Ectodermal cell (in vitro differentiated cells): ENCODE measurements around the gene SNX30.

Source experiments
- H3K27ac ChIP-seq: 2 replicates; pipeline ENCODE4 v1.7.0; 2013; ENCODE audit warnings: mild to moderate bottlenecking, low read depth, low read length; ENCODE audit not compliant: insufficient read depth, poor library complexity, severe bottlenecking
- H3K27me3 ChIP-seq: 2 replicates; pipeline ENCODE4 v1.7.0; 2013; ENCODE audit warnings: mild to moderate bottlenecking, low read length; ENCODE audit not compliant: insufficient read depth, control insufficient read depth, poor library complexity, severe bottlenecking
- H3K36me3 ChIP-seq: one replicate; pipeline ENCODE4 v1.7.0; 2013; ENCODE audit warnings: low read length; ENCODE audit not compliant: control insufficient read depth, insufficient read depth
- H3K4me1 ChIP-seq: one replicate; pipeline ENCODE4 v1.7.0; 2013; ENCODE audit warnings: low read length; ENCODE audit not compliant: control insufficient read depth, insufficient read depth
- H3K4me3 ChIP-seq: 2 replicates; pipeline ENCODE4 v1.7.0; 2013; ENCODE audit warnings: low read depth, low read length, control low read depth; ENCODE audit not compliant: insufficient read depth
- H3K9me3 ChIP-seq: 2 replicates; pipeline ENCODE4 v1.7.0; 2013; ENCODE audit warnings: mild to moderate bottlenecking, low read length, moderate library complexity; ENCODE audit not compliant: control insufficient read depth
- WGBS, 2 experiments: methylation state at CpG; one replicate each; pipeline ENCODE4 v1.1.7; 2013; ENCODE audit warnings: missing lambda C conversion rate in 2 of 2; 5-methylcytosine and 5-hydroxymethylcytosine counted together

The SNX30 gene

GRCh38 chr9:112751056-112751795, 666 bp downstream of the SNX30 start:
- peak overlapping the region; percentile 75 for H3K27ac ChIP-seq
- peaks cover 8% of the 10 kb centered on the region for H3K4me1 ChIP-seq
- 0% methylated on average over 49 of the region's 49 CpGs for WGBS, 2 experiments

DNA sequence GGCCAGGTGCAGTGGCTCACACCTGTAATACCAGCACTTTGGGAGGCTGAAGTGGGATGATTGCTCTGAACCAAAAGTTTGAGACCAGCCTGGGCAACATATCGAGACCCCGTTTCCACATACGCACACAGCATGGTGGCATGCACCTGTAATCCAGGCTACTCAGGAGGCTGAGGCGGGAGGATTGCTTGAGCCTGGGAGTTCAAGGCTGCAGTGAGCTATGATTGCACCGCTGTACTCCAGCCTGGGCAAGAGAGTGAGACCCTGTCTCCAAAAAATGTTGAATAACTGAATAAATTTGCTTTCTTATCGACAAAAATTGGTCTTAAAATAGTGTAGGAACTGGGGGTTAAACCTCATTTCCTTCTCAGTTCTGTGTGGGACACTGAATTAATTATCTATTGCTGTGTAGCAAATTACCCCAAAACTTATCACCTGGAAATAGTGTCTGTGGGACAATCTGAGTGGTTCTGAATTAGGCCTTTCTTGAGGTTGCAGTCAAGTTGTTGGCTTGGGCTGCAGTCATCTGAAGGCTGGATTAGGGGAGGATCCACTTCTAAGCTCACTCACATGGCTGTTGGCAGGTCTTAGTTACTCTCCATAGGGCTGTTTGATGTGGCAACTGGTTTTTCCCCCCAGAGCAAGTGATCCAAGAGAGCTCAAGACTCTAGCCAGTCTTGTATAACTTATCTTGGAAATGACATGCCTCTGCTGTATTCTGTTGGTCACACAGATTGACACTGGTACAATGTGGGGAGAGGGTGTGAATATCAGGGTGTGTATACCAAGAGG, 2.0 kb downstream of the SNX30 start:
- peak overlapping the region; percentile 82 for H3K4me3 ChIP-seq
- WGBS, 2 experiments, result 76 to 80% methylated on average over 6 of the region's 6 CpGs
- peak overlapping the region; percentile 75 for H3K27ac ChIP-seq
- H3K4me1 ChIP-seq, result peaks cover 8% of the 10 kb centered on the region
- H3K36me3 ChIP-seq, result no peaks in the 10 kb centered on the region
- no peaks in the 10 kb centered on the region for H3K27me3 ChIP-seq
- H3K9me3 ChIP-seq, result no peaks in the 10 kb centered on the region

More at GRCh38 chr9:112751056-112751795, 666 bp downstream of the SNX30 start:
- no peaks in the 10 kb centered on the region for H3K27me3 ChIP-seq
- H3K36me3 ChIP-seq, result no peaks in the 10 kb centered on the region
- peak overlapping the region; percentile 82 for H3K4me3 ChIP-seq
- H3K9me3 ChIP-seq, result no peaks in the 10 kb centered on the region

DNA sequence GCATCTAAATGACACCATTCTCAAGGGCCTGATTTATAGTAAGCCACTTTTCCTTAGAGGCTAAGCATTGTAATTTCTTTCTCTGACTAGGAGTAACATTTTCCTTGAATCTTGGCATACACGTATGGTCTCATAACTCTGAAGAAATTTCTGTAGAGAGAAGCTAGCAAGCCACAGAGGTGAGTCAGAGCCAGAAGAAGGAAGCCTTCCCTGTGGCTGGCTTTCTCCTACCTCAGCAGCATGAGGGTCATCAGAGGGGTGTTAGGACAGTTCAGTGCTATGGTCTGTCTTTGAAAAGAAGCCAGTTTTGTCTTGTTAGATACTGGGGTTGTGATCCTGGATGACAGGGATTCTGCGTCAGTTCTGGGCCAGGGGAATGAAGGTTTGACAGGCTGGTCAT, 3.2 kb downstream of the SNX30 start:
- H3K9me3 ChIP-seq, result no peaks in the 10 kb centered on the region
- no peaks in the 10 kb centered on the region for H3K27me3 ChIP-seq
- H3K36me3 ChIP-seq, result no peaks in the 10 kb centered on the region
- 89 to 97% methylated on average over 2 of the region's 2 CpGs for WGBS, 2 experiments
- peaks cover 8% of the 10 kb centered on the region for H3K4me1 ChIP-seq
- H3K27ac ChIP-seq, result no peak overlapping the region
- H3K4me3 ChIP-seq, result no peak overlapping the region

DNA sequence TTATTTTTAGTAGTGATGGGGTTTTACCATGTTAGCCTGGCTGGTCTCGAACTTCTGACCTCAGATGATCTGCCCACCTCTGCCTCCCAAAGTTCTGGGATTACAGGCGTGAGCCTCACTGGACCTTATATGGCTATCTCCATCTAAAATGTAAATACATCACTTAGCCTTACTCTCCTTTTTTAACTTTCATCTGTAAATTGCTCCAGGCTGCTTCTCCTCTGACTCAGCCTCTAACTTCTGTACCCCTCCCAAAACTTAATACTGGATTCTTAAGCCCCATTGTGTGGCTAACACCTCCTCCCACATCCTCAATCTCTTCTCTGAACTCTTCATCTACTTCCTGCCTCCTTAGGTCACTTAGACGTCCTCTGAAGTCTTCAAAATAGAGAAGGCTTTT, 4.0 kb downstream of the SNX30 start:
- no peaks in the 10 kb centered on the region for H3K9me3 ChIP-seq
- 76 to 80% methylated on average over 3 of the region's 3 CpGs for WGBS, 2 experiments
- peaks cover 8% of the 10 kb centered on the region for H3K4me1 ChIP-seq
- H3K36me3 ChIP-seq, result no peaks in the 10 kb centered on the region
- no peak overlapping the region for H3K4me3 ChIP-seq
- no peaks in the 10 kb centered on the region for H3K27me3 ChIP-seq
- H3K27ac ChIP-seq, result no peak overlapping the region

DNA sequence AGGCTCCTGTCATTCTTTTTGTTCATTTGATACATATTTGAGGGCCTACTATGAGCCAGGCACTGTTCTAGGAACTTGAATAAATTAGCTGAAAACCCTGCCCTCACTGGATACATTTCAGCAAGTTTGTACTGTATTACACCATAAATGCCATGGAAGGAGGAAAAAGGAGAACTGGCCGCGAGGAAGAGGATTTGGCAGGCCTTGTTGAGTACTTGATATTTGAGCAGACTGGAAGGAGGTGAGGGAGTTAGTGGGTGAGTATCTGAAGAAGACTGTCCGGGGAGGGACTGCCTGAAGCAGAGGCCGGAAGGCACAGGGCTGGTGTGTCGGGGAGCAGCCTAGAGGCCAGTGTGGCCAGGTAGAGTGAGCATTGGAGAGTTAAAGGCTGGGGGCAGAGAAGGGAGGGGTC, 4.5 kb downstream of the SNX30 start:
- no peaks in the 10 kb centered on the region for H3K9me3 ChIP-seq
- H3K4me1 ChIP-seq, result peaks cover 8% of the 10 kb centered on the region
- WGBS, 2 experiments, result 68 to 82% methylated on average over 5 of the region's 5 CpGs
- no peak overlapping the region for H3K4me3 ChIP-seq
- no peaks in the 10 kb centered on the region for H3K36me3 ChIP-seq
- no peak overlapping the region for H3K27ac ChIP-seq
- H3K27me3 ChIP-seq, result no peaks in the 10 kb centered on the region

- Histone ChIP-seq H3K27me3 (no peaks in the 10 kb centered on the region), H3K9me3 (no peaks in the 10 kb centered on the region), H3K27ac (no peak overlapping the region), H3K36me3 (no peaks in the 10 kb centered on the region), H3K4me3 (no peak overlapping the region), H3K4me1 (peaks cover 8% of the 10 kb centered on the region)
- 85 to 88% methylated on average over 4 of the region's 4 CpGs for WGBS, 2 experiments
Measured at GRCh38 chr9:112755675-112756074, 5.1 kb downstream of the SNX30 start.

- Histone ChIP-seq H3K27me3 (no peaks in the 10 kb centered on the region), H3K27ac (no peak overlapping the region), H3K4me1 (no peaks in the 10 kb centered on the region), H3K4me3 (no peak overlapping the region), H3K36me3 (no peaks in the 10 kb centered on the region), H3K9me3 (no peaks in the 10 kb centered on the region)
- WGBS, 2 experiments, result 86 to 88% methylated on average over 7 of the region's 7 CpGs
Measured at GRCh38 chr9:112757282-112757883, 6.8 kb downstream of the SNX30 start.

DNA sequence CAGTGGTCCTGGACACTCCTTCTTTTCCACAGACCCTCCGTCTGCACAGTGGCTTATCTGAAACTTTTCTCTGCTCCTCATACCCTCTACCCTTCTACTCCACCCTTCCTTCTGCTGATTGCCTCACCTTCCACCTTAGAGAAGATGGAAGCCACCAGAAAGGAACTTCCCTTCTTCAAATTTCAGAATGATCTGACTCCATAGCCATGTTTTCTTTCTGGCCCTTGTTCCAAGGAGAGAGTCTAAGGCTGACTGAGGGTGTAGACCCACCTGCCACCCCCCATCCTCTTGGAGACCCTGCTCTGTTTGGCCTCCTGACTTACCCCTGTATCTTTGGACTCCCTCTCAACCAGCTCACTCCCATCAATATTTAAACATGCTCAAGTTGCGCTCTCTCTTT, 7.4 kb downstream of the SNX30 start:
- Histone ChIP-seq H3K4me3 (no peak overlapping the region), H3K27me3 (no peaks in the 10 kb centered on the region), H3K9me3 (no peaks in the 10 kb centered on the region), H3K27ac (no peak overlapping the region), H3K36me3 (no peaks in the 10 kb centered on the region), H3K4me1 (no peaks in the 10 kb centered on the region)
- 94 to 96% methylated on average over 2 of the region's 2 CpGs for WGBS, 2 experiments

DNA sequence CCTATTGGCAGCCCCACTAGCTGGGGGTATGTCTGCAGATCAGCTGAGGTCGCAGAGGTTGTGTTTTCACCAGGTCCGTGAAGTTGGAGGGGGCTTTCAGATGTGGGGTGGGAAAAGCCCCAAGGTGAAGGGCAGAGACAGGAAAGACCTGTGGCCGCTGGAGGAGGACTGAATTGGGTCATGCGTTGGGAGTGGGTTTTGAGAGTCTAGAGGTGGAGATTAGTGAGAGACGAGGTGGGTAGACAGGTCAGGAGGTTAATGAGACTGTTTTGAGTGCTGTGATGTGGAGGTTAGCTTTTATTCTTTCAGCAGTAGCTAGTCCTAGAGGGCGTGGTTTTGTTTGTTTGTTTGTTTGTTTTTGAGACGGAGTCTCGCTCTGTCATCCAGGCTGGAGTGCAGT, 10.3 kb downstream of the SNX30 start:
- H3K9me3 ChIP-seq, result no peaks in the 10 kb centered on the region
- 87 to 88% methylated on average over 8 of the region's 8 CpGs for WGBS, 2 experiments
- no peaks in the 10 kb centered on the region for H3K36me3 ChIP-seq
- H3K27ac ChIP-seq, result no peak overlapping the region
- no peak overlapping the region for H3K4me3 ChIP-seq
- H3K27me3 ChIP-seq, result no peaks in the 10 kb centered on the region
- H3K4me1 ChIP-seq, result peaks cover 5% of the 10 kb centered on the region
